Prostate gland (tissue), 2 donors: ENCODE measurements around the gene FRMPD2.

ENCODE experiments used
- POLR2A ChIP-seq: fragments of 450-650 bp; IDR thresholded peaks from one replicate; pipeline ENCODE4 v1.6.1; 2016; ENCODE audit warnings: antibody characterized with exemption, mild to moderate bottlenecking
- POLR2AphosphoS5 ChIP-seq: sonication (generic); formaldehyde crosslinking; IDR thresholded peaks from one replicate; pipeline ENCODE4 v1.6.1; 2017; ENCODE audit warnings: antibody characterized with exemption
- TF ChIP-seq, protein P1 (sequence below), 4 experiments: fragments of 200-600 bp in 2 of 4; fragments of 450-650 bp in 2 of 4; sonication (generic) in 2 of 4; IDR thresholded peaks; 1 replicate in 3 of 4; 2 replicates in 1 of 4; pipeline ENCODE4 v1.5.1; 2016 to 2019; ENCODE audit warnings: antibody characterized with exemption in 4 of 4, mild to moderate bottlenecking in 2 of 4, moderate library complexity in 2 of 4

DNA sequence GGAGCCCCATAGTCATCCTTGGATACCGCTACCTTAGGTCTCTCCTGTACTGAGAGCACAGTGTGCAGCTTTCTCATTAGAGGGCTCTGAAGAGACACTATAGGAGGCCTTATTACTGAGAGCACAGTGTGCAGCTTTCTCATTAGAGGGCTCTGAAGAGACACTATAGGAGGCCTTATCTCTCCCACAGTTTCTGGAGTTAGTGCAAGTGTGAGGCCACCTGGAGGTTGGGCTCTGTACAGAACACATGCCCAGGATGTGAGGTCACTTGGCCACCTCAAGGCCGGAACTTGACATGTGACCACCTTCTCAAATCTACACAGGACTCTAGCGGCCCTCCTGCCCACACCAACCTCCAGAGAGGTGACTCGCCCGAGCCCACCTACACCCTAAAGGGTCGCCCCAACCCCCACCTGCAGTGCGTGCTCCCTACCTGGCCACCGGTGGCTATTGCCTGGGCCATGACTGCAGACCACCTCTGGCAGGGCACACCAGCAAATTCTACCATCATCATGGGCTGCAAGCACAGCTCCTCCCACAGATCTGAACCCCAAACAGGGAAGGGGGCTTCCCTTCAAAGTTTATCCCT, 24.6 kb downstream of the FRMPD2 start:
- TF ChIP-seq, protein P1, sequence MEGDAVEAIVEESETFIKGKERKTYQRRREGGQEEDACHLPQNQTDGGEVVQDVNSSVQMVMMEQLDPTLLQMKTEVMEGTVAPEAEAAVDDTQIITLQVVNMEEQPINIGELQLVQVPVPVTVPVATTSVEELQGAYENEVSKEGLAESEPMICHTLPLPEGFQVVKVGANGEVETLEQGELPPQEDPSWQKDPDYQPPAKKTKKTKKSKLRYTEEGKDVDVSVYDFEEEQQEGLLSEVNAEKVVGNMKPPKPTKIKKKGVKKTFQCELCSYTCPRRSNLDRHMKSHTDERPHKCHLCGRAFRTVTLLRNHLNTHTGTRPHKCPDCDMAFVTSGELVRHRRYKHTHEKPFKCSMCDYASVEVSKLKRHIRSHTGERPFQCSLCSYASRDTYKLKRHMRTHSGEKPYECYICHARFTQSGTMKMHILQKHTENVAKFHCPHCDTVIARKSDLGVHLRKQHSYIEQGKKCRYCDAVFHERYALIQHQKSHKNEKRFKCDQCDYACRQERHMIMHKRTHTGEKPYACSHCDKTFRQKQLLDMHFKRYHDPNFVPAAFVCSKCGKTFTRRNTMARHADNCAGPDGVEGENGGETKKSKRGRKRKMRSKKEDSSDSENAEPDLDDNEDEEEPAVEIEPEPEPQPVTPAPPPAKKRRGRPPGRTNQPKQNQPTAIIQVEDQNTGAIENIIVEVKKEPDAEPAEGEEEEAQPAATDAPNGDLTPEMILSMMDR (IDR thresholded peaks at IDR 0.05): no peak
- TF ChIP-seq POLR2AphosphoS5 (no peak), POLR2A (no peak)
